ENCODE results near the gene TSEN15. TPM values are rescaled to one million over a fixed set of nuclear protein-coding genes. Genes with fewer than 3 reads are reported as not detected.

The TSEN15 gene
- total and polyA plus RNA-seq, 10 of the 15 experiments (the other 5 are each of a cell fraction or from before 2014, with no cell fraction given): 21.1 to 136 (median 70.2) TPM

DNA sequence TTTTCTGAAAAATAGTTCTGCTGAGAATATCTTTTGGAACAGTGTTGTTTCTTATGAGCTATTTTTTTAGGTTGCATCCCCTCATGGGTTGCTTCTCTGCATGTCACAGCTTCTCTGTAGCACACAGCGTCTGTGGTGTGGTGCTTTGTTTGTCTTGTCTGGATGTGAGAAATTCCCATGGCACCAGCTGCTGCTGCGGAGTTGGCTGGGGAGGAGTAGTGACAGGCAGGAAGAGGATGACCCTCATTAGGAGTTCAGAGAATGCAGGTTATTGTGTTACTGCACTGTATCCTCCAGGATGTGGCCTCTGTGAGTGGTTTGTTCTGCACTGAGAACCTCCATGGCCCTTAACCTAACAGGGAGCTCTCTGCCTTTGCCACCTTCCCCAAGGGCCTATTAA is 64.8 kb downstream of the TSEN15 start (continued):
- no peak for TF ChIP-seq GATAD2B (conservative IDR thresholded peaks at IDR 0.05; ENCODE audit: low read depth)

DNA sequence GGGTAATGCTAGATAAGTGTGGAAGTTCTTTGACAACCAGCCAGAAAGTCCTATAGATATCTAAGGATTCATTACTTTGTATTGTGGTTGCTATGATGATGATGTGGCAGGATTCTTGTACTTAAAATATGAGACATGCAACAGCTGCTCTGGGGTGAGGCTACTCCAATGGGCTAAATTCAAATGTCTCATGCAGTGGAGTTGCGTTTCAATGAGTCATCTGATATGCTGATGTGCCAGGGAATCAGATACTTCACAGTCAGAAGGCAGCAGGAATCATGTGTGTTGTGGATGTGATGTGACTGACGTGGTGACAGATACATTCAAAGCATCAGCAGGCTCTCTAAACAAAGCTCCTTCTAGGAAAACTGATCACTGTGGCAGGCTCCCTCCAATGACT is 66.5 kb downstream of the TSEN15 start:
- no peaks in the 10 kb centered on the region for H3K79me2 ChIP-seq (ENCODE audit: control insufficient read depth, insufficient read depth, low read length)
- H3K4me3 ChIP-seq: no peak overlapping the region
- RAD21 ChIA-PET (ENCODE audit: unreplicated experiment): no interaction called here
- H3K27me3 ChIP-seq (replicated peaks in 1 of 2; ENCODE audit: control insufficient read depth in 2 of 2, insufficient read depth in 2 of 2, low read length in 1 of 2): no peaks in the 10 kb centered on the region; a peak in 1 of 4 replicates
- WGBS (ENCODE audit: insufficient coverage, insufficient replicate concordance, low lambda C conversion rate, missing lambda C conversion rate): 18% methylated on average over 2 of the region's 2 CpGs
- SMC1A ChIA-PET (ENCODE audit: uncharacterized antibody, unreplicated experiment): no interaction called here
- no peaks in the 10 kb centered on the region for H3K36me3 ChIP-seq (ENCODE audit: control insufficient read depth in 2 of 2, insufficient read depth in 2 of 2, low read length in 1 of 2)
- H2AFZ ChIP-seq (ENCODE audit: control insufficient read depth, low read depth, low read length): no peak overlapping the region
- FAIRE-seq: no peak
- no peak overlapping the region for H3K4me2 ChIP-seq (ENCODE audit: control insufficient read depth, insufficient read depth)
- H3K27ac ChIP-seq (ENCODE audit: control insufficient read depth, insufficient read depth): no peak overlapping the region
- no peaks in the 10 kb centered on the region for H3K9me3 ChIP-seq (replicated peaks; ENCODE audit: control insufficient read depth, insufficient read depth, low read length)
- no peaks in the 10 kb centered on the region for H3K4me1 ChIP-seq (ENCODE audit: control insufficient read depth, insufficient read depth, low read length)
- intact Hi-C loops (cut with micrococcal nuclease; ENCODE audit: unreplicated experiment) (no loop called here), in situ Hi-C loops (cut with MboI) (loop anchor here (5.0 kb wide), 1 partner anchor 51 kb away; no protein-coding TSS in a partner anchor)
- no peak for DNase-seq (ENCODE audit: low read depth, low spot score)
- no peak overlapping the region for H3K9ac ChIP-seq (ENCODE audit: control insufficient read depth, insufficient read depth, low read length)
- TF ChIP-seq BMI1 (IDR thresholded peaks at IDR 0.05; ENCODE audit: borderline replicate concordance) (no peak), SREBF2 (IDR thresholded peaks at IDR 0.05; ENCODE audit: low read length) (no peak), HDAC6 (IDR thresholded peaks at IDR 0.05; ENCODE audit: unreplicated experiment) (no peak), EP300 (IDR thresholded peaks at IDR 0.05; ENCODE audit: borderline replicate concordance in 1 of 2, control insufficient read depth in 1 of 2, low read depth in 2 of 2, low read length in 2 of 2) (no peak), ZNF24 (IDR thresholded peaks at IDR 0.05) (no peak), NR2C1 (IDR thresholded peaks at IDR 0.05) (no peak)
- TF ChIP-seq, protein P1, sequence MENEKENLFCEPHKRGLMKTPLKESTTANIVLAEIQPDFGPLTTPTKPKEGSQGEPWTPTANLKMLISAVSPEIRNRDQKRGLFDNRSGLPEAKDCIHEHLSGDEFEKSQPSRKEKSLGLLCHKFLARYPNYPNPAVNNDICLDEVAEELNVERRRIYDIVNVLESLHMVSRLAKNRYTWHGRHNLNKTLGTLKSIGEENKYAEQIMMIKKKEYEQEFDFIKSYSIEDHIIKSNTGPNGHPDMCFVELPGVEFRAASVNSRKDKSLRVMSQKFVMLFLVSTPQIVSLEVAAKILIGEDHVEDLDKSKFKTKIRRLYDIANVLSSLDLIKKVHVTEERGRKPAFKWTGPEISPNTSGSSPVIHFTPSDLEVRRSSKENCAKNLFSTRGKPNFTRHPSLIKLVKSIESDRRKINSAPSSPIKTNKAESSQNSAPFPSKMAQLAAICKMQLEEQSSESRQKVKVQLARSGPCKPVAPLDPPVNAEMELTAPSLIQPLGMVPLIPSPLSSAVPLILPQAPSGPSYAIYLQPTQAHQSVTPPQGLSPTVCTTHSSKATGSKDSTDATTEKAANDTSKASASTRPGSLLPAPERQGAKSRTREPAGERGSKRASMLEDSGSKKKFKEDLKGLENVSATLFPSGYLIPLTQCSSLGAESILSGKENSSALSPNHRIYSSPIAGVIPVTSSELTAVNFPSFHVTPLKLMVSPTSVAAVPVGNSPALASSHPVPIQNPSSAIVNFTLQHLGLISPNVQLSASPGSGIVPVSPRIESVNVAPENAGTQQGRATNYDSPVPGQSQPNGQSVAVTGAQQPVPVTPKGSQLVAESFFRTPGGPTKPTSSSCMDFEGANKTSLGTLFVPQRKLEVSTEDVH (IDR thresholded peaks at IDR 0.05; ENCODE audit: low read depth, partially characterized antibody): no peak
- TF ChIP-seq, protein P2, sequence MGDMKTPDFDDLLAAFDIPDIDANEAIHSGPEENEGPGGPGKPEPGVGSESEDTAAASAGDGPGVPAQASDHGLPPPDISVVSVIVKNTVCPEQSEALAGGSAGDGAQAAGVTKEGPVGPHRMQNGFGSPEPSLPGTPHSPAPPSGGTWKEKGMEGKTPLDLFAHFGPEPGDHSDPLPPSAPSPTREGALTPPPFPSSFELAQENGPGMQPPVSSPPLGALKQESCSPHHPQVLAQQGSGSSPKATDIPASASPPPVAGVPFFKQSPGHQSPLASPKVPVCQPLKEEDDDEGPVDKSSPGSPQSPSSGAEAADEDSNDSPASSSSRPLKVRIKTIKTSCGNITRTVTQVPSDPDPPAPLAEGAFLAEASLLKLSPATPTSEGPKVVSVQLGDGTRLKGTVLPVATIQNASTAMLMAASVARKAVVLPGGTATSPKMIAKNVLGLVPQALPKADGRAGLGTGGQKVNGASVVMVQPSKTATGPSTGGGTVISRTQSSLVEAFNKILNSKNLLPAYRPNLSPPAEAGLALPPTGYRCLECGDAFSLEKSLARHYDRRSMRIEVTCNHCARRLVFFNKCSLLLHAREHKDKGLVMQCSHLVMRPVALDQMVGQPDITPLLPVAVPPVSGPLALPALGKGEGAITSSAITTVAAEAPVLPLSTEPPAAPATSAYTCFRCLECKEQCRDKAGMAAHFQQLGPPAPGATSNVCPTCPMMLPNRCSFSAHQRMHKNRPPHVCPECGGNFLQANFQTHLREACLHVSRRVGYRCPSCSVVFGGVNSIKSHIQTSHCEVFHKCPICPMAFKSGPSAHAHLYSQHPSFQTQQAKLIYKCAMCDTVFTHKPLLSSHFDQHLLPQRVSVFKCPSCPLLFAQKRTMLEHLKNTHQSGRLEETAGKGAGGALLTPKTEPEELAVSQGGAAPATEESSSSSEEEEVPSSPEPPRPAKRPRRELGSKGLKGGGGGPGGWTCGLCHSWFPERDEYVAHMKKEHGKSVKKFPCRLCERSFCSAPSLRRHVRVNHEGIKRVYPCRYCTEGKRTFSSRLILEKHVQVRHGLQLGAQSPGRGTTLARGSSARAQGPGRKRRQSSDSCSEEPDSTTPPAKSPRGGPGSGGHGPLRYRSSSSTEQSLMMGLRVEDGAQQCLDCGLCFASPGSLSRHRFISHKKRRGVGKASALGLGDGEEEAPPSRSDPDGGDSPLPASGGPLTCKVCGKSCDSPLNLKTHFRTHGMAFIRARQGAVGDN (IDR thresholded peaks at IDR 0.05): no peak
- TF ChIP-seq, protein P3, sequence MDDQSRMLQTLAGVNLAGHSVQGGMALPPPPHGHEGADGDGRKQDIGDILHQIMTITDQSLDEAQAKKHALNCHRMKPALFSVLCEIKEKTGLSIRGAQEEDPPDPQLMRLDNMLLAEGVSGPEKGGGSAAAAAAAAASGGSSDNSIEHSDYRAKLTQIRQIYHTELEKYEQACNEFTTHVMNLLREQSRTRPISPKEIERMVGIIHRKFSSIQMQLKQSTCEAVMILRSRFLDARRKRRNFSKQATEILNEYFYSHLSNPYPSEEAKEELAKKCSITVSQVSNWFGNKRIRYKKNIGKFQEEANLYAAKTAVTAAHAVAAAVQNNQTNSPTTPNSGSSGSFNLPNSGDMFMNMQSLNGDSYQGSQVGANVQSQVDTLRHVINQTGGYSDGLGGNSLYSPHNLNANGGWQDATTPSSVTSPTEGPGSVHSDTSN (IDR thresholded peaks at IDR 0.05; ENCODE audit: insufficient replicate concordance, low read depth, low read length): no peak
- no peak for ATAC-seq
- BruUV-seq (replicated peaks): no TSS peak
- POLR2A ChIA-PET: no interaction called here
- CTCF ChIA-PET: no interaction called here
- H4K20me1 ChIP-seq (ENCODE audit: control insufficient read depth, insufficient read depth): no peaks in the 10 kb centered on the region
